GM21529 (cell line): ENCODE data around the gene TSPAN8.
"Not testable (repeated sequence)": the region's sequence is repeated elsewhere in the genome, so short reads cannot be mapped to it uniquely, and the experiment has no call there.

Experiments used
- ATAC-seq: cut with Tn5 transposase; IDR thresholded peaks from one replicate; pipeline ENCODE4 v1.9.1; 2021; ENCODE audit not compliant: unreplicated experiment

Gene TSPAN8

GRCh38 chr12:71164568-71165197 is 6.9 kb upstream of the TSPAN8 start:
- no peak for ATAC-seq

- ATAC-seq, result no peak
Measured at GRCh38 chr12:71164166-71164565, 6.4 kb upstream of the TSPAN8 start.

- no peak for ATAC-seq
Measured at GRCh38 chr12:71162832-71163763, 5.3 kb upstream of the TSPAN8 start.

- no peak for ATAC-seq
Measured at GRCh38 chr12:71161591-71161990, 3.8 kb upstream of the TSPAN8 start.

DNA sequence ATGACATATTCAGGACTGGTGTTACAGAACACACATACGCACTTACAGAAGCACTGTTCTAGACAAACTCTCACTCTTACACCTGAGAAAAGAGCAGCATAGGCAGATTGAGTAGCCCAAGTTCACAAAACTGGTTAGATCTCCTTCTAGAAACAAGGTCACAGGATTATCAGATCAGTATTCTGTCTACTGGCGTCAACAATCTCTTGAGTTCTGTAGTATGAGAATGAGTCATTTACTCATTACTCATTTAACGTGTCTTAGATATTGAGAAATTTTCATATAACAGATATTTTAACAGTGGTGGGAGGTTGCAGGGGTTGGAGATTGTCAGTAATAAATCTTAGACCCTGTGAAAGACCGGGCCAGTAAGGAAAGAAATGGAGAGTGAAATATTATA is 2.8 kb upstream of the TSPAN8 start:
- no peak for ATAC-seq

GRCh38 chr12:71159878-71160277 is 2.1 kb upstream of the TSPAN8 start:
- no peak for ATAC-seq

GRCh38 chr12:71159264-71159663 is 1.5 kb upstream of the TSPAN8 start:
- ATAC-seq, result no peak

GRCh38 chr12:71158361-71158882 is 623 bp upstream of the TSPAN8 start:
- no peak for ATAC-seq

DNA sequence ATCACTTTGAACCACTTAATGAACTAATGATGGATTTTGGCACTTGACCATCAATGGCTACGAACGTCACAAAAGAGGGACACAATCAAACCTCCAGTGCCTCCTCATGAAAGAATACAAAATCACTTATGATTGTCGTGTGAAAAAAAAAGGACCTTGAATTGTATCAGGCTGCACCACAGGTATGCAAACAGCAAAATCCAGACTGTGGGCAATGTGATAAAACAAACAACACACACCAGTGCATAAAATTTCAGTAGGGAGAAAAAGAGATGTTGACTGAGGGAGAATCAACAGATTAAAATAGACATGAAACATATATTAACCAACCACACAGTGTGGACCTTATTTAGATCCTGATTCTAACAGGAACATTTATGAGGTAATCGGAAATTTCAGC is 2.6 kb downstream of the TSPAN8 start:
- no peak for ATAC-seq

- no peak for ATAC-seq
Measured at GRCh38 chr12:71152851-71153250, 4.9 kb downstream of the TSPAN8 start.

GRCh38 chr12:71150041-71150440 is 7.8 kb downstream of the TSPAN8 start:
- not testable (repeated sequence) for ATAC-seq

DNA sequence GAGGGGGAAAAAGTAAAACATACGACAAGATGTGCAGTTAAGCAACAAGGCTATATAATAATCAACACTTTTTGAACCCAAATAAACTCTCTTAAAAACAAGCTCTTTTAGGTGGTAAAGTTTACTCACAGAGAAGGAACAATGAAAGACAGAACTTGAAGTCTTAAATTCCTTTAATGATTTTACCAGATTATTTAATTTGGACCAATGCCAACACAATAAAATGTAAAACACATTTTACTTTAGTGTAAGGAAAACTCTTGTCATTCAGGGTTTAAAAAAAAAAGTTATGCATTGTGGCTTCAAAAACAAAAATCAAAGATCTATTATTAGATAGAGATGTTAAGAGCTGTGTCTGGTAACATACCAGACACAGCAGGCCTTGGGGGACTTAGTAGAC is 13.1 kb downstream of the TSPAN8 start:
- no peak for ATAC-seq

DNA sequence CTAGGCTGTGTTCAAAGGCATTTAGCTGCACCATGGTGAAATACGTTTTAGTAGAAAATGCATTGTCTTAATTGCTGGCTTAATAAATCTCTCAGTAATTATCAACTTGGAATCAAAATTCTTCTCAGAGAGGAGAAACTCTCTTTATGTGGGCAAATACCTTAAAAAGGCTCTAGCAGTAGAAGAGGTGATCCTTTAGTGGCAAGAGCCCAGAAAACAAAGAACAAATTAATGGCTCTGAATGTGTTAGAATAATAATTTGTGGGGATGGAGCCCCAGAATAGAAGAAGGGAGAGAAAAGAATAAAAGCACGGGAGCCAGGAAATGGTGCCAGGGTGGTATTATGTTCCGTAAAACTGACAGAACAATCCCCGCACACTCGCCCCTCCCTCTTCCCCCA is 14.8 kb downstream of the TSPAN8 start:
- no peak for ATAC-seq

GRCh38 chr12:71142016-71142415 is 15.8 kb downstream of the TSPAN8 start:
- no peak for ATAC-seq

GRCh38 chr12:71141378-71141926 is 16.3 kb downstream of the TSPAN8 start:
- ATAC-seq, result no peak

DNA sequence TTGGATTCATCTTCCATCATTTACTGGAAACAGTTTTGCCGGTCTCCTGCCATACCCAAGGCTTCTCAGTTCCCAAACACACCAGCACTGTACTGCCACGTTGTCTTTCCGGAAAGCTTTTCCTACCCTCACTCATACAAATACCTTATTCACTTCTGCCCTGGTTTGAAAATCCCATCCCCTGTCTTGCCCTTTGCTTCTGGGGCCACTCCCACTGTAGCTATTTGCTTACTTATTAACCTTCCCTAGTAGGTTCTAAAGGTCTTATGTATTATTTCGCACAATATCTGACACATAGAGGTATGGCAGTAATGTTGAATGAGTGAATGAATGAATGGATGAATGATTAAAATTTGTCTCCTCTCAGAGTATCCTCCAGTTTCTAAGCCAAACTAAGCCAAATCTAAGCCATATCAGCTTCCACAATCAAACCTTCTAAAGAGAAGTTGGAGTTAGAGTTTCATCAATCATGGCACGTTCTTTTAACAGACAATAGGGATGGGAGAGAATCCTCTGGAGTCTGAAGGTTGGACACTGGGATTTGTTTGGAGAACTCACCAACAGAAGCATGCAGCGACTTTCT is 18.6 kb downstream of the TSPAN8 start:
- ATAC-seq, result no peak

DNA sequence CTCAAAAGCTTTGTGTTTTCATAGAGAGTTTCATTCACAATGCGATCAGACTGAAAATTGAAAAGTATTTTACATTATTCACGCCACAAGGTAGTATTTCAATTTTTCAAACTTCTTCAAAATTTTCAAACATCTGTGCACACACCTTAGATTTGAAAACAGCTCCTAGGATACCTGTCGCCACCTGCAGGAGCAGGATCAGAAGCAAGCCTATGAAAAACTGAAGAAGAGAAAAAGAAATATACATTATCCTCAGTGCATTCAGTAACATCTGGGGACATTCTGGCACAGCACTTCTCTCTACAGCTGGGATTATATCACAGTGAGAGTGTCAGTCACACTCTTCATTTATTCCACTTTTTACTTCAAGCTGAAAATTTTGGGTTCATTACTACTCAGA is 19.8 kb downstream of the TSPAN8 start:
- no peak for ATAC-seq

DNA sequence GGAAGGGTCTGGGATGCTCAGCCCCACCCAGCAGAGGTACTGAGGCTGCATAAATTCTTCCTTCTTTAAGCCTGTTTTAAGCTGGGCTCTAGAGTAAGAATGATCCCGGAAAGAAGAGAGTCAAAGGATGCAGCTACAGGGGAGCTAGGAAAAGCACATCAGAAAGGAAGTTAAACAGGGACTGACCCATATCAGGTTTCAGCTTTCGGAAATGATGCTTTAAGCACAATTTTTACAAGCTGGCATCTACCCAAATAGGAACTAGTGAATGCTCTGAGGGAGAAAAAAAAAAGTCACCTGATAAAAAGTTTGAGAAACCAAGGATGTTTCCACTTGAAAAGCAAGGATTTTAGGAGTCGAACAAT is 22.0 kb downstream of the TSPAN8 start:
- no peak for ATAC-seq

GRCh38 chr12:71135077-71135811 is 22.6 kb downstream of the TSPAN8 start:
- ATAC-seq, result no peak

DNA sequence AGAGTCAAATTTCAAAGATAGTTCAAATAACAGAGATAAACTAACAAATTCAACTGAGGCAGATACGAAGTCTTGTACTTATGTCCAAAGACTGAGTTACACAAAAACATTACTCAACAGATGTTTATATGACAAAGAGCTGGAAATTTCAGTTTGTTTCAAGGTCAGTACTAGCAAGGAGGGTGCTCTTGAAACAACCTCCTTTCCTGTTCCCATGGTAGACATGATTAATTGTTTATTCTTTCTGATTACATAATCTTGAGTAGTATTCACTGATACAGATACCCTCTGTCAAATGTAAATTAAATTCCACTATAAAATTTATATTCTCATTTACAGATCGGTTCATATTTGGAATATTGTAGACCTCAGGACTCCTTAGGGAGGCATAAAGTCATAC is 23.4 kb downstream of the TSPAN8 start:
- no peak for ATAC-seq

DNA sequence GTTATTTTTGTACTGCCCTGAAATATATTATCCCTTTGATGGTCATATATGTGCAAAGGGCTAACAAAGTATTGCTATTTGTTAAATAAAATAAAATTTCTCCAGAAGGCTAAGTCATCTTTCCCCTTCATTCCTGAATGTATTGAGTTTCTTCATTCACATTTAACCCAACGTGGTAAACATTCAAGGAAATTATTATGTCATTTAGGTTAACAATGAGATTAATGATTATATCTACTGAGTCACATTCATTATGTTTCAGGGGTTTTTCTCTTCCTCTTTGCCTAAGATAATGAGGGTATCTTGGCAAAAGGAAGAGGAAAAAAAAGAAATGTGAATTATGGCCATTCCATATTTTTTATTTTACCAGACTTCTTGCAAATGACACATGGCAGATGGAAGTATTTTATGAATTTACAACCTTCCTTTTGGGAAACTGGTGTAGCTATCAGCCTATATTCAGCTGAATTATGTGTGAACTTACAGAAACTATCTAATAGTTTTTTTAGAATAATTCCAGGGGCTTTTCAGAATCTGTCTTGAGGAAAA is 27.2 kb downstream of the TSPAN8 start:
- ATAC-seq, result no peak
